Esophagus squamous epithelium (tissue), 4 donors: ENCODE measurements around the gene DNAH8.

Experiments
- CTCF ChIP-seq, 6 experiments: fragments of 450-650 bp in 4 of 6; fragments of 200-600 bp in 2 of 6; sonication (generic) in 2 of 6; IDR thresholded peaks; one replicate each; pipeline ENCODE4 v1.5.1; 2016 to 2019; ENCODE audit warnings: antibody characterized with exemption in 6 of 6, mild to moderate bottlenecking in 4 of 6, moderate library complexity in 4 of 6
- POLR2A ChIP-seq, 4 donors: fragments of 450-650 bp; IDR thresholded peaks; one replicate each; pipeline ENCODE4 v1.6.1; 2017; ENCODE audit warnings: antibody characterized with exemption in 4 of 4, mild to moderate bottlenecking in 4 of 4, moderate library complexity in 3 of 4

- TF ChIP-seq CTCF (IDR thresholded peaks at IDR 0.05) = no peak
- no peak for TF ChIP-seq POLR2A (IDR thresholded peaks at IDR 0.05)
These were observed 261.8 kb downstream of the DNAH8 start for GRCh38 chr6:38976801-38977500.
